ENCODE results near the gene OTUD7B. TPM values are rescaled to one million over a fixed set of nuclear protein-coding genes. Genes with fewer than 3 reads are reported as not detected.

The OTUD7B gene
- total and polyA plus RNA-seq, 7 donors, result 6.0 to 25.2 (median 17.0) TPM

DNA sequence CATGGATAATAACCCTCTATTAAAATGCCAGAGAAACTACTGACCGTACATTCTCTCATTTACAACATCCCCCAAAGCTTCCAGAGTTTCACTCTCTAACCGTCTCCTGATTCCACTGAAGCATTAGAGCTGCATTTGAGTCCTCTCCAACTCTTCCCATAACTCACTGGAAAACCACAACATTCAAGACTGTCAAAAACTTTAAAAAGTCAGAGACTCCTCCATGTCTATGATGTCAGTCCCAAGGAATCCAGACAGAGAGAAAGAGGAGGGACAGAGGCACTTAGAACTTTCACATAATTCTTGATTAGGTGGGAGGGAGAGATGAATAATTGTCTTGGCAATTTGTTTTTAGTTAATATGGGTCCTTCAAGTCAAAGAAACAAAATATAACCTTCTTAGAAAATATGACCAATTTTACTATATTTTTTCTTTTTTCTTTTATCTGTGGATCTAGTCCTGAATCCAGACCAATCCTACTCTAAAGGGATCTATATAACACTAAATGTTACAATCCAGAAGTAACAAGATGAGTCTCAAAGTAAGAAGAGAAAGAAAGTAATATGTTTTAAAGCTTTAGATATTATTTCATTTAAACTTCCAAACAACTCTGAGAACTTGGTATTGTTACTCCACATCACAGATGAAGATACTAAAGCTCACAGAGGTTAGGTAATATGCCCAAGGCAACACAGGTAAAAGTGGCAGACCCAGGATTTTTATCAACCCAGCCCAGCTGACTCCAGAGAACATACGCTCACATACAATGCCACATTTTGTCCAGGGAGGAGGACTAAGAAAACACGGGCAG lies 23.8 kb downstream of the OTUD7B start:
- intact Hi-C loops (cut with DNase I), result no loop called here
- Histone ChIP-seq H3K4me1 (peaks cover 0 to 29% (median 14%) of the 10 kb centered on the region in 4 donors), H3K36me3 (no peaks in the 10 kb centered on the region), H3K4me3 (no peak overlapping the region), H3K27me3 (no peaks in the 10 kb centered on the region), H3K27ac (peak overlapping the region in 3 of 4 donors; percentile 12 to 58 (median 14)), H3K9me3 (no peaks in the 10 kb centered on the region)
- TF ChIP-seq POLR2AphosphoS5 (IDR thresholded peaks at IDR 0.05), result no peak
- no peak for TF ChIP-seq POLR2A (IDR thresholded peaks at IDR 0.05)
- TF ChIP-seq, protein P1, sequence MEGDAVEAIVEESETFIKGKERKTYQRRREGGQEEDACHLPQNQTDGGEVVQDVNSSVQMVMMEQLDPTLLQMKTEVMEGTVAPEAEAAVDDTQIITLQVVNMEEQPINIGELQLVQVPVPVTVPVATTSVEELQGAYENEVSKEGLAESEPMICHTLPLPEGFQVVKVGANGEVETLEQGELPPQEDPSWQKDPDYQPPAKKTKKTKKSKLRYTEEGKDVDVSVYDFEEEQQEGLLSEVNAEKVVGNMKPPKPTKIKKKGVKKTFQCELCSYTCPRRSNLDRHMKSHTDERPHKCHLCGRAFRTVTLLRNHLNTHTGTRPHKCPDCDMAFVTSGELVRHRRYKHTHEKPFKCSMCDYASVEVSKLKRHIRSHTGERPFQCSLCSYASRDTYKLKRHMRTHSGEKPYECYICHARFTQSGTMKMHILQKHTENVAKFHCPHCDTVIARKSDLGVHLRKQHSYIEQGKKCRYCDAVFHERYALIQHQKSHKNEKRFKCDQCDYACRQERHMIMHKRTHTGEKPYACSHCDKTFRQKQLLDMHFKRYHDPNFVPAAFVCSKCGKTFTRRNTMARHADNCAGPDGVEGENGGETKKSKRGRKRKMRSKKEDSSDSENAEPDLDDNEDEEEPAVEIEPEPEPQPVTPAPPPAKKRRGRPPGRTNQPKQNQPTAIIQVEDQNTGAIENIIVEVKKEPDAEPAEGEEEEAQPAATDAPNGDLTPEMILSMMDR (IDR thresholded peaks at IDR 0.05), result no peak
- no peak for TF ChIP-seq EP300 (IDR thresholded peaks at IDR 0.05)
- no peak for DNase-seq
- WGBS, 2 donors, result 83 to 87% methylated on average over 4 of the region's 4 CpGs

DNA sequence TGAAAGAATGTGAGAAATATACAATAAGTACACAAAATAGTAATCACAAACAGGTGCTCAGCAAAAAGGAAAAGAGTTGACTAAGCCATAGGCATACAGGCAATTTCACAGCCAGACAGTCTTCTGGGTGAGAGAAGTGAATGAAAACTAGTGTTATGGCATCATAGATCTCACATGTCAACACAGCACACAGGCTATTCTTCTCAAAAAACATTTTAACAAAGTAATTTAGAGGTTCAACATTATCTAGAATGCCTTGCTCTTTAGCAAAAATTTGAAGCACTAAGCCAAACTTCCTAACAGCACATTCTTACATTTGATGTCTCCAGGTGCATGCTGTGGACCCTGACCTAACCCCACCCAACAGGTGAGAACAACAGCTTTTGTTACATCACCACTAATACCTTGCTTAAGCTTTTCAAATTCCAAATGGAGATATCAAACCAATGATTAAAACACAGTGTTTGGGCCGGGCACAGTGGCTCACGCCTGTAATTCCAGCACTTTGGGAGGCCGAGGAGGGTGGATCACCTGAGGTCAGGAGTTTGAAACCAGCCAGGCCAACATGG lies 30.5 kb downstream of the OTUD7B start:
- Histone ChIP-seq H3K4me1 (peaks cover 0 to 28% (median 20%) of the 10 kb centered on the region in 4 donors), H3K27ac (no peak overlapping the region), H3K9me3 (no peaks in the 10 kb centered on the region), H3K4me3 (no peak overlapping the region), H3K27me3 (no peaks in the 10 kb centered on the region), H3K36me3 (peaks cover 0 to 21% (median 9%) of the 10 kb centered on the region in 4 donors)
- no peak for DNase-seq
- TF ChIP-seq, protein P1 (IDR thresholded peaks at IDR 0.05), result no peak
- TF ChIP-seq POLR2AphosphoS5 (IDR thresholded peaks at IDR 0.05) (no peak), POLR2A (IDR thresholded peaks at IDR 0.05) (no peak), EP300 (IDR thresholded peaks at IDR 0.05) (no peak)
- WGBS, 2 donors, result 20 to 72% methylated on average over 3 of the region's 3 CpGs
- intact Hi-C loops (cut with DNase I), result no loop called here

DNA sequence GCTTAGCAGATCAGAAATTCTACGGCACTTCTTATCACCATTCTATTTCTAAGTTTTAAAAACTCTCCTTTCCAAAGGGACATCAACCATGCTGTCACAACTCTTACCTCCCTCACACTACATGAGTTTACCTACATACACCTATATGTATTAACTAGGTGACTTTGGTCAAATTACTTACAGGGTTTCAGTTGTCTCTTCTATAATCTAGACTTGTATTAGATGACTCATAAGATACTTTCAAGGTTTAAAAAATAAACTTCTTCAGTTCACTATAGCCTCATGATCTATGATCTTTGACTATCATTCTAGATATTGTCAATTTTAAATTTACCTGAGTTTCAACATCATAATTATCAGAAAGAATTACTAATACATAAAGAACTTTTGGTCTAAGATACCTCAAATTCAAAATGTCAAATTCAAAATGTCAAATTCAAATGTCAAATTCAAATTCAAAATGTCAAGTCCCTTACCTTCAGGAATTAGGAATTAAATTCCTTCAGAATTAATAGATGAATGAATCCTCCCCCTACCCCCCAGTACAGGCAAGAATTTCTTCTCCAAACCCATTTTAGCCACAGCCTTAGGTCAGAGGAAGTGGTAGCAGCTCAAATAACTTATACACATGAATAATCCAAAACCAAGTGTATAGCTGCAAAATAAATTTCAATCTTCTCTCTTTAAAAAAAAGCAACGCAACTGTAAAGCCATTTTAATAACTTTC lies 31.1 kb downstream of the OTUD7B start:
- H3K27ac ChIP-seq, result no peak overlapping the region
- H3K4me1 ChIP-seq, result peaks cover 0 to 28% (median 20%) of the 10 kb centered on the region in 4 donors

DNA sequence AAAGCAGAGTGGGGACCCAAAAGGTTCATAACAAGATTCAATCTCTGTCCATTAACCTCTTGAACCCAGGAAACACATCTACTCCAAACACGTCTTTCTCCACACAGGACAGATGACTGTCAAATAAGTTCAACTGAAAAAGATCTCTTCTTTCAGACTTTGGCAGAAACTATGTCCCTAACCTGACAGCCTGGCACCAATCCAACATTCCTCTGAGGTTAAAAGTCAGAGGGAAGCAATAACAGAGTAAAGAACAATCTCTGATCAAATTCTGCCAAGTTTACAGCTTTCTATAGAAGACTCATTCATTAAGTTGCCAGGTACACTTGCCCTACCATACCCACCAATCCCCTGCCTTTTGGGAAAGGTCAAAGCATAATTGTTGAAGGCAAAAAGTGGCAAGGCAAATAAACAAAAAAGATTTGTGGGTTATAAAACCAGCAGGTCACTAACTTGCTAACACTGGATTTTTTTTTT lies 31.9 kb downstream of the OTUD7B start:
- H3K9me3 ChIP-seq, result no peaks in the 10 kb centered on the region
- peaks cover 0 to 36% (median 12%) of the 10 kb centered on the region in 4 donors for H3K36me3 ChIP-seq
- peaks cover 0 to 28% (median 20%) of the 10 kb centered on the region in 4 donors for H3K4me1 ChIP-seq
- intact Hi-C loops (cut with DNase I), result no loop called here
- DNase-seq, result no peak
- no peak overlapping the region for H3K27ac ChIP-seq
- WGBS, 2 donors, result 35 to 75% methylated on average over 1 of the region's 1 CpG
- H3K4me3 ChIP-seq, result no peak overlapping the region
- no peaks in the 10 kb centered on the region for H3K27me3 ChIP-seq
- TF ChIP-seq, protein P1 (IDR thresholded peaks at IDR 0.05), result no peak
- TF ChIP-seq EP300 (IDR thresholded peaks at IDR 0.05) (no peak), POLR2A (IDR thresholded peaks at IDR 0.05) (no peak), POLR2AphosphoS5 (IDR thresholded peaks at IDR 0.05) (no peak)

More for the DNA sequence above, 31.1 kb downstream of the OTUD7B start:
- peaks cover 0 to 28% (median 10%) of the 10 kb centered on the region in 4 donors for H3K36me3 ChIP-seq
- TF ChIP-seq, protein P1 (IDR thresholded peaks at IDR 0.05), result no peak
- TF ChIP-seq EP300 (IDR thresholded peaks at IDR 0.05), result no peak
- no peak for TF ChIP-seq POLR2A (IDR thresholded peaks at IDR 0.05)
- TF ChIP-seq POLR2AphosphoS5 (IDR thresholded peaks at IDR 0.05), result no peak
- H3K27me3 ChIP-seq, result no peaks in the 10 kb centered on the region
- no peak overlapping the region for H3K4me3 ChIP-seq
- no peak for DNase-seq
- H3K9me3 ChIP-seq, result no peaks in the 10 kb centered on the region
- WGBS, 2 donors, result 82 to 94% methylated on average over 2 of the region's 2 CpGs
- intact Hi-C loops (cut with DNase I), result no loop called here

Data from sigmoid colon (tissue), 7 donors.